NCI-H2107 treated with DMSO at 0.1 percent for 48 hours (cell line): ENCODE data around the gene LECT2.
A peak's percentile ranks its signal among the peaks of the same experiment; 100 is the strongest.

ENCODE experiments used
- DNase-seq: peaks from one replicate; lab custom pipeline; 2025; ENCODE audit not compliant: unreplicated experiment; lab: John Stamatoyannopoulos, UW

LECT2 gene

GRCh38 chr5:135979510-135979909 is 24.7 kb upstream of the LECT2 start:
- DNase-seq, result no peak

GRCh38 chr5:135978993-135979392 is 24.2 kb upstream of the LECT2 start:
- no peak for DNase-seq

- no peak for DNase-seq
These were observed 23.4 kb upstream of the LECT2 start for GRCh38 chr5:135978212-135978631.

- no peak for DNase-seq
These were observed 22.7 kb upstream of the LECT2 start for GRCh38 chr5:135977375-135977928.

GRCh38 chr5:135976216-135976615 is 21.4 kb upstream of the LECT2 start:
- no peak for DNase-seq

GRCh38 chr5:135975122-135975521 is 20.3 kb upstream of the LECT2 start:
- no peak for DNase-seq

GRCh38 chr5:135974021-135974600 is 19.3 kb upstream of the LECT2 start:
- no peak for DNase-seq

GRCh38 chr5:135973323-135974020 is 18.7 kb upstream of the LECT2 start:
- DNase-seq, result no peak

- DNase-seq, result no peak
These were observed 16.9 kb upstream of the LECT2 start for GRCh38 chr5:135971701-135972100.

GRCh38 chr5:135966790-135967189 is 12.0 kb upstream of the LECT2 start:
- DNase-seq, result no peak

- no peak for DNase-seq
These were observed 11.4 kb upstream of the LECT2 start for GRCh38 chr5:135966165-135966564.

GRCh38 chr5:135965504-135965903 is 10.7 kb upstream of the LECT2 start:
- DNase-seq, result no peak

GRCh38 chr5:135964670-135965320 is 10.0 kb upstream of the LECT2 start:
- no peak for DNase-seq

- no peak for DNase-seq
These were observed 742 bp upstream of the LECT2 start for GRCh38 chr5:135955525-135955924.

GRCh38 chr5:135953850-135954249 is 933 bp downstream of the LECT2 start:
- DNase-seq, result no peak

- no peak for DNase-seq
These were observed 2.1 kb downstream of the LECT2 start for GRCh38 chr5:135952683-135953082.

- no peak for DNase-seq
These were observed 3.0 kb downstream of the LECT2 start for GRCh38 chr5:135951807-135952206.

GRCh38 chr5:135951257-135951656 is 3.5 kb downstream of the LECT2 start:
- DNase-seq, result no peak

GRCh38 chr5:135950611-135951010 is 4.2 kb downstream of the LECT2 start:
- DNase-seq, result no peak

GRCh38 chr5:135944967-135945560 is 9.7 kb downstream of the LECT2 start:
- DNase-seq, result peak; percentile 50

- no peak for DNase-seq
These were observed 10.2 kb downstream of the LECT2 start for GRCh38 chr5:135944564-135944963.
